Endometrial microvascular endothelial cells (primary cell): Measurements from ENCODE around the gene NTRK2. TPM values are rescaled to one million over a fixed set of nuclear protein-coding genes. Genes with fewer than 3 reads are reported as not detected.

Source experiments
- in situ Hi-C: cut with HindIII; loops from 2 replicates; pipeline ENCODE4 v1.10.0; 2017; ENCODE audit warnings: low sequenced_read_pairs, low pct_unique_long_range_greater_than_20kb; ENCODE audit errors: inconsistent ontology term
- total RNA-seq: library from RNA; depleted of rRNA; stranded (reverse); fragments of >200 nt; gene quantifications from one replicate; pipeline ENCODE4 v1.2.3, GENCODE V29; 2015; ENCODE audit errors: inconsistent ontology term

Gene NTRK2
- total RNA-seq, 1 donor from 2014 or later = not detected

DNA sequence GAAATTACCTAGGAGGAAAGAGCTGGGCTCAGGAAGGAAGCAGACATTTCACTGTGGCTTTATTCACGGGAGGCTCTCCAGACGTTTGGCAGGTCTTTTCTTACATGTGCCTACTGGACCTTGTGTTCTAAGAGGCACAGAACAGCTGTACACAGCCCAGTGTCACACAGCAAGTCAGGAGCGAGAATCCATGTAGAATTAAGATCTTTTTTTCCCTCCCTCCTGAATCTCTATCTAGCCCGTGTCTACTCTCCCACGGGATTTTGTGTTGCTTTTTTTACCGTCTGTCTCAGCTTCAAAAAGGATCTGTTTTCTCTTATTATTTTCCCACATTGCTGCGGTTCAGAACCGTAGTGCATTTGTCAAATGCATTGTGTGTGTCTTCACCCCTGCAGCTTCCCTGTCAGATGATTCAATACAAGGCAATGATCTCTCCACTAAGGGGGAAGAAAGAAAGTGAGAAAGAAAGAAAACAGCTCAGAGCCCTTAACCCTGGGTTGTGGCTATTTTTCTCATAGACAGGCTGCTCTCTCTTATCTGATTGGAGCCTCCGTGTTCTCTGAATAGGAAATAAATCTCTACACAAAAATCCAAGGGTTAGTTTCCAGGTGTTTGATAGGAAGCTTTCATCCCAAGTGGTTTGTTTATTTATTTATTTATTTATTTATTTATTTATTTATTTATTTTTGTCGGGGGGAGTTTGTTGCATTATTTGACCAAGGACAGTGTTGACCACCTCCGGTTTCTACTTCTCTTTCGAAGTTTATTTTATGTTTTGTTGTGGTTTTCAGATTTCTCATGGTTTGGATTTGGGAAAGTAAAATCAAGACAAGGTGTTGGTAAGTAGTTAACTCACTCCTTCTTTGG is 191.0 kb downstream of the NTRK2 start:
- in situ Hi-C loops = no loop called here

DNA sequence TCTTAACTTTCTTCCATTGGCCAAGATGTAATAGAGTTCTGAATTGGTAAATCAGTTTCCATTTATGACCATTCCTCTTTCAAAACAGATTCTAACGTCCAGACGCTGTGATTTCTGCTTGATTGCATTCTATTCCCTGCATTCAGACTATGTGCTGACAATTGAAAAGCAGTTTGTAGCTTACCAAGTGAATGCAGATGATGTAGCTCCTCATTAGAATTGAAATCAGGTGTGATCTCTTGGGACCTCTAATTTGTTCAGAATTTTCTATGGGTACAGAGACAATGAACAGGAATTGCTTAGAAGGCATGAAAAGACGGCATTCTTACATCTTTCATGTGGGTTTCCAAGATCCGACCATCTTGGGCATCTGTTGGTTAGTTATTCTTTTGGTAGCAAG is 191.9 kb downstream of the NTRK2 start:
- in situ Hi-C loops = no loop called here

DNA sequence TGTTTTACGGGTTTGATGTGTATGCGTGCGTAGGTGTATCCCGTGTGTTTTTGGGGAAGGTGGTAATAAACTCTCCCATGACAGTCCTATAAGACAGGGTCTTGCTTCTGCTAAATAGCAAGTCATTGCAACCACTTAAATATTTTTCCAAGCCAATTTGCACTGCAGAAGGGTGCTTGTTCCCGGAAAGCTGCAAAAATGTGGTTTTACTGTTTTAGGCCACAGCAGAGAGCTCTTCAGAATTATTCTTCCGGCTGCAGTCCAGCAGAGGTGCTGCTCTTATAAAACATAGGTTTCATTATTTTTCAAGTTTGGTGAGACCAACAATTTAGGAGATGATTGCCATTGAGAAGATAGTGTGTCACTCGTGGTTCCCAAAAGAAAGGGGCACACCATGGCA is 192.8 kb downstream of the NTRK2 start:
- in situ Hi-C loops = no loop called here

DNA sequence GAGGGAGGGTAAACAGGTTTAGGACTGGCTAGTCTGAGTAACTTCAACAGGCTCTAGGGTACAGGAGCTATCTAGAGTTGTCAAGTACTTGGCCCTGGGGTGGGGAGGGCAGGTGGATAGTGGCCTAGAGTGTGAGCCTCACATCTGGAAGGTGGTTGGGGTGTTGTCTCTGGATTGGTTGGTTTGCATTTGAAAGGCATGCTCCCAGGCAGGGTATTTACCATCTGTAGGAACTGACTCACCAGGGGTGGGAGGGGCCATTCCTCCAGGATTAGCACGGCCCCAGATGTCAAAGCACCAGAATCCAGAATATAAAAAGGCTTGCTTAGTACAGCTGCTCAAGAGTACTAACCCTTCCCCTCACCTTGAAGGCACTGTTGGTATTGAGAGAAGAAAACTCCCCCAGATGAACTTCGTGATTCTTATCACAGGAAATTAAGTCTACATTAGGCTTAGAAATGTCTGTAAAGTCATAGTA is 193.3 kb downstream of the NTRK2 start:
- in situ Hi-C loops = no loop called here

DNA sequence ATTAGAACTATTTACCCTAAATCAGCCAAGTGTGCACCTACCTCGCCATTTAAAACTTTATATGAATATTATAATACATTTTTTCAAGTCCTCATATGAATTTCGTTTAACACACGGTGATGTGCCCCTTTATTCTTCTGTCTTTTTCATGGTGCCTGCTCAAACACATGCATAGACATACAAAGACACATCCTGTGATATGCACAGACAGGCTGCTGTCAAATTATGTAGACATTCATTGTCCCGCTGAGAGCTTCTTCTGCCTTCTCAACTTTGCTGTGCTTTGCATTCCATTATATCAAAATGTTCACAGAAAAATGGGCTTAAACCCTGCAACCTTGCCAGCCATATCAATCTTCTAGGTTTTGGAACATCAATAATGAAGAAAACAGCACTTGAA is 193.8 kb downstream of the NTRK2 start:
- in situ Hi-C loops = no loop called here

DNA sequence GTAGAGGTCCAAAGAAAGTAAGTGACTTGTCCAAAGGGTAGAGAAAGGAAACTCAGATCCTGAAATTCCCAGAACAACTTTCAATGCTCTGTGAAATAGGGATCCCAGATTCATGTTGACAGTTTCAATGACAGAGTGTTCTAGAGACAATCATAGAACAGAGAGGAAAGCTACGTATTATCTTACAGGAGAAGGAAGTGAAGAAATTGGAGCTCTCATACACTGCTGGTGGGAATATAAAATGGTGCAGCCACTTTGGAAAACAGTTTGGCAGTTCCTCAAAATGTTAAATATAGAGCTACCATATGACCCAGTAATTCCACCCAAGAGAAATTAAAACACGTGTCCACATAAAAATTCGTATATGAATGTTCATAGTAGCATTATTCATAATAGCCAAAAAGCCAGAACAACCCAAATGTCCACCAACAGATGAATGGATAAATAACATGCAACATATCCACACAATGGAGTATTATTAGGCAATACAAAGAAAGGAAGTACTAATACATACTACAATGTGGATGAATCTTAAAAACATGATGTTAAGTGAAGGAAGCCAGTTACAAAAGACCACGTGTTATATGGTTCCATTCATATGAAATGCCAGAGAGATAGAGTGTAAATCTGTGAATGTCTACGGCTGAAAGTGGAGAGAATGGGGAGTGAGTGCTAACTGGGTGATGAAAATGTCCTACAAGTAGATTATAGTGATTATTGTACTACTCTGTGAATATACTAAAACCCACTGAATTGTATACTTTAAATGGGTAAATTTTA is 197.1 kb downstream of the NTRK2 start:
- in situ Hi-C loops = no loop called here

DNA sequence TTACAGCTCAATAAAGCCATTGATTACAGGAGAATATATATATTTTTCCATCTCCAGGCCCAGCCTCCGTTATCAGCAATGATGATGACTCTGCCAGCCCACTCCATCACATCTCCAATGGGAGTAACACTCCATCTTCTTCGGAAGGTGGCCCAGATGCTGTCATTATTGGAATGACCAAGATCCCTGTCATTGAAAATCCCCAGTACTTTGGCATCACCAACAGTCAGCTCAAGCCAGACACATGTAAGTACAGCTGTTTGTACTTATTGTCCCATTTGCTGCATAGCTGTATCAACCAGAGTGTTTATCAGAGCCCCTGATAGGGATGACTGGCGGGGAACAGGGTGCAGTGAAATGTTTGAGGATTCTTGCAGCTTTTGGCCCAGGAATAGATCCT is 197.7 kb downstream of the NTRK2 start:
- in situ Hi-C loops = no loop called here

DNA sequence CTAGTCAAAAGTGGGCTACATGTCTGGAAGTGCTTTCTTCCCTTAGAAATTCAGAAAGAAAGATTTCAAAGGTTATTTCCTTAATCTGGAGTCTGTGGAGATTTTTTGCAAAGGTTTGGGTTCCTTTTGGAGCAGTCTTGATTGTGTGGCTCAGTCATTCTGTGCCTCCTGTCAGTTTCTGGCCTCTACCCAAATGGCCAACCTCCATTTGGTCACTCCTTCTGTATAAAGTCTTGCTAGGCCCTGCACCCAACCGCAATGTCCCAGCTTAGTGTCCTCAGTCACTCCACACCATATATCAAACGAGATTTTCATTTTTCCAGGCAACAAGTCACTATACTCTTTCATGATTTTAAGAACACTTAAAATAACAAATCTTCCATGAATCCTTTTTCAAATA is 199.6 kb downstream of the NTRK2 start:
- in situ Hi-C loops = no loop called here

DNA sequence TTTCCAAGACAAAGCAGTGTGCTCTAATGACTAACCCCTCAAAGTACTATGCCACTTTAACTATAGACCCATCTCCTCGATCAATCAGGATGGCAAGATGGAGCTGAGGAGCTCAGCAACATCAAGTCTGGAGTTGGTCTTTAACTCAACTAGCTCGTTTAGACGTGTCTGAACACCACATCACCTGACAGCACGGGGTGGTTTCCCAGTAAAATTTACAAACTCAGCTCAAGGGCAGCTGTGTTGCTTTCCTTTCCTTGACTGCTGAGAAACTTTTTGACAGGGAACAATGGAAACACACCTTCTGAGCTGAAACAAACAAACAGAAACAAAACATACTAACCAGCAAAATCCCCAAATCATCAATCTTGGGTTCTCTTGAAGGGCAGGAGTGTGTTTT is 202.5 kb downstream of the NTRK2 start:
- in situ Hi-C loops = no loop called here

DNA sequence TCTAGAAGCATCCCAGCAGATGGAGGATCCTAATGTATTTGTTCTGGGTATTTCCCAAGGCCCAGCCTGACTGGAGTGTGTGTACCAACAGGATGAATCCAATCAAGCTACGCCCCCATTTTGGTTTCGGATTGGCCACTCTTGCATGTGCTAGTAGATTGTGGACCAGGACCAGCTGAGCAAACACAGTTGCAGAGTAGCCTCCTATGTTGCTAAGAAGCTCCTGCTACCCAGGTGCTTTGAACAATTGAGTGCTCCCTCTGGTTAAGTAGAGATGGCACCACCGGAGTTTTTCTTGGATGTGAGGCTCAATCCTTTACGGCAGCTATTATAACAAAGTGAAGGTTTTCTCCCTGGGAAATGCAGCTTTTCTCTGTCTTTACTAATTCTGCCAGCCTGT is 204.5 kb downstream of the NTRK2 start:
- in situ Hi-C loops = no loop called here

DNA sequence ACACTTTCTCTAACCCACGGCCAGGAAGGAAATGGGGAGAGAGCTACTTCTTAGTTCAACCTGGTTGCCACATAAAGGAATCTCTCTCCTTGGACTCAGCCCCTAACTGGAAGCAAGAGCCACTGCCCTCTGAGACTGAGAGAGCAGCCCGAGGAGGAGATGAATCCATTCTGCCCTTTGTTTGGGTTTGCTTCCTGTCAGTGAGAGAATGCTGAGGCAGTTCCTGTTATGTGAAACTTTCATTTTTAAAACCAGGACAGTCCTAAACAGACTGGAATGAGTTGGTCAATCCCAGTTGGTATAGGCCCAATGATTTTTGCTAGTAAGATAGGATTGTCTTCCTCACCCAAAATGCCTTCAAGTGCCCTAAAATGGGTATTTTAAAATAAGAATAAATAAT is 205.1 kb downstream of the NTRK2 start:
- in situ Hi-C loops = no loop called here

DNA sequence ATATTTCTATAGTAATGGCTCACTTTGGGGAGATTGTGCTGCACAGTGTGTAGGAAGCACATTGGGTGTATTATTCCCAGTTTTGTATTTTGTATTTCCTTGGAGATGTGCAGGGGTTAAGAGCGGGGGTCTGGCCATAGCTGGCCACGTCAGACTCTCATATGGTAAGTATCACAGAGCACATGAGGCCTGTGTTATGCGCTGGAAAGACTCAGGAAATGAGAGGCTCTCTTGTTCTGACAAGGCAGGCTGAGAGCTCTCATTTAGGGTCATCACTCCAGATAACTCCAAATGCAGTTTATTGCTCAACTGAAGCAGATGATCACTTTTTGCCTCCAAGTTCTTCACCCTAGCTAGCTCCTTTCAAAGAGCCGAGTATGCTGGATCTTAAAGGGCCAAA is 205.7 kb downstream of the NTRK2 start:
- in situ Hi-C loops = no loop called here

DNA sequence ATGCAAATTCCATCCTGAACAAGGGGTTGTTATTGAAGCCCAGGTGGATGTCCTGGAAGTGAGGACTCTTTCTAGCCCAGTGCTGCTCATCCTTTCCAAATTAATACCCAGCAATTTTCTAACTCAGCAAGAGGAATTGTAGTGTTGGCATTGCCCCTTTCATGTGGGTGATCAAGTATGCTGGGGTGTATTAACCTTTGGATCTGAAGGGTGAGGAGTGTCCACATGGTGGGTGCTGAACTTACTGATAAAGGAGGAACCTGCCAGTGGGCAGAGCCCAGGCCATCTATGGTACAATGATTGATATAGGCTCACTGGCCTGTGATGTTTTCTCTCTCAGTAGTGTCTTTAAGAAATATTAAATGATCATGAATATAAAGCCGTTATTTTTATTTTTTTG is 210.1 kb downstream of the NTRK2 start:
- in situ Hi-C loops = no loop called here

DNA sequence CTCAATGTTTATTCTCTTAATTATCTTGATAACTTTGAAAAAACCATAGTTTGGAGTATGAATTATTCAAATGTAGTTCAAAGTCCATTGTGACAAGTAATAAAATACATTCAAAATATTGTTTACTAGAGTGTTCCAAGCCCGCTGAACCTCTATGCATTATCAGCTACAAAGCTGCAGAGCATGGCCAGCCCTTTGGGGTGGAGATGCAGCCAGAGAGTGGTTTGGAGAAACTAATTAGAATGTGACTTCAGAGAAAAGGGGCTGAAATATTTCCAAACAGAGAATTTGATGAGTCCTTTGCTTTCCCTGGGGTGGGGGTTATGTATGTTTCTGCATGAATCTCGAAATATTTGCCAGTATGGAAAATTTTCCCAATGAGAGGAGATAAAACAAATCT is 211.3 kb downstream of the NTRK2 start:
- in situ Hi-C loops = no loop called here

DNA sequence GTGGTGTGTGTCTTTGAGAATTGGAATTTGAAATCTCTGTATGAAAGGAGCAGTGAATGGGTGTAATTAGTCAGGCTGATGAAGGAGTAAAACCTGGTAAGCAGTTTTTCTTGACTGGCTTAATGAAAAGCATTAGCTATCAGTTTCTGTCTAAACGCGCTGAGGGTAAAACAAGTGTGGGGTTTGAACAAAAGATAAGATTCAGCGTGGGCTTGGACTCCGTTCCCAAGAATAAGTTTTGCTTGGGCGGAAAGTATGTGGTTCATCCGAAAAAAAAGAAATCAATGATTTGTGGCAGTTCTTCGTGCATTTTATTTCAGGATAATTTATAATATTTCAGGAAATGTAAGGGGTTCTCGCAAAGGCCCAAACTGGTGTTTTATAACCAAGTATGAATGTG is 217.3 kb downstream of the NTRK2 start:
- in situ Hi-C loops = no loop called here

DNA sequence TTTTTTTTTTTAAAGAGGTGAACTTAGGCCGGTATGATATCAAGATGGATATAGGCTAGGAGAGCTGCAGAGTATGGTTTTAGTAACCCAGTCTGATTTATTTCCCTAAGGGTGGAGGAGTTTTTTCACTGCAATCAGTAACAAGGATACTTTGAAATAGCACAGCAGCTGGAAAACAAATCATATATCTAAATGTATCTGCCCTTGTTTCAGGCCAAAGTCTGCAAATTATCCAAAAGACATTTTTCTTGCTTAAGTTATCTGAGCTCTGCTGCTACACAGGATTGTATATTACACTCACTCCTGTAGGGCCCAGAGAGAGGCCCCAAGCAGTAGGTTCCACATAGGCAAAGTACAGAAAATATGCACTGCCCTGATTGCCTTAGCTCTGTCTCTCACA is 222.4 kb downstream of the NTRK2 start:
- in situ Hi-C loops = no loop called here

DNA sequence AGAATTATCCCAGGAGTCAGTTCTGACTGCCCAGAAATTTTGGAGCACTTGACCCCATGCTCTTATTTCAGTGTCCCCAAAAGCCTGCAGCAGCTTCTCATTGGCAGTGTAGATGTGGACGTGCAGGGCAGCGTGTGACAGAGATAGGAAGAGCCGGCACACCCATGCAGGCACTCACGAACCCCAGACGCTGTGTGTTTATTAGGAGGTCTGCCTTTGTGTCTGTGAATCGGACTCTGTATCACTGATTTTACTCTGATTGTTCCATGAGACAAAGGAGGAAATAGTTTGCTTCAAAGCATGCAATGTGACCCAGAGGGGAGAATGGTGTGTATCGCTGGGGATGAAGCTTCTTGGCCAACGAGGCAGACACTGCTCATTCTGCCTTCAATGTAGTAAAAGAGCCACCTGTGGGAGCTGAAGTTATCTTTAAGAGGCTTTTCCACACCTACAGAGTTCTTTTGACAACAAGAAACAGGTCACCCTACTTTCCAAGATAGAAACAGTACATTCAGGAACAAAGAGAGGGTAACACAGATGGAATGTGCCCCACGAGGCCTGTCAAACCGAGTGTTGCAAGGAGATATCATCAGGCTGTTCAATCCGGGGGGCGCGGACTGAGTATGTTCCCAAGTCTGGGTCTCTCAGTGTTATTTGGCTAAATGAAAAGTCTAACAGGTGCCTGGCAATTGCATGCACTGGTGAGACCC is 224.0 kb downstream of the NTRK2 start:
- in situ Hi-C loops = no loop called here

DNA sequence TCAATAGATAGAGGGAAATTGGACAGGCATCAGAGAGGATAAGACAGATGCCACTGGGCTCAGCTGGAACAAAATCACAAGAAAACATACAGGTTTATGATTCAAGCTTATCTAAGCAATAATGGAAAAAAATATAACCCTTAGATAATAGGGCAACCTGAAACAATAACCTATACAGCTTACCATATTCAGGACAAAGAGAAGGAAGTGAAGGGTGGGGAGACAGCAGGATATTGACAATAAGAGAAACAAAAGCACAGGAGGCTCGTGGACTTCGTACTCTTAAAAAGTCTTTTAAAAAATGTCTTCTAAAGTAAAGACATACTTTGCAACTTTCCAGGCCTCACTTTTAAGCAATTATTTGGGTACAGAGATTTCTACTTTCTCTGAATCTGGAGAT is 225.3 kb downstream of the NTRK2 start:
- in situ Hi-C loops = no loop called here

DNA sequence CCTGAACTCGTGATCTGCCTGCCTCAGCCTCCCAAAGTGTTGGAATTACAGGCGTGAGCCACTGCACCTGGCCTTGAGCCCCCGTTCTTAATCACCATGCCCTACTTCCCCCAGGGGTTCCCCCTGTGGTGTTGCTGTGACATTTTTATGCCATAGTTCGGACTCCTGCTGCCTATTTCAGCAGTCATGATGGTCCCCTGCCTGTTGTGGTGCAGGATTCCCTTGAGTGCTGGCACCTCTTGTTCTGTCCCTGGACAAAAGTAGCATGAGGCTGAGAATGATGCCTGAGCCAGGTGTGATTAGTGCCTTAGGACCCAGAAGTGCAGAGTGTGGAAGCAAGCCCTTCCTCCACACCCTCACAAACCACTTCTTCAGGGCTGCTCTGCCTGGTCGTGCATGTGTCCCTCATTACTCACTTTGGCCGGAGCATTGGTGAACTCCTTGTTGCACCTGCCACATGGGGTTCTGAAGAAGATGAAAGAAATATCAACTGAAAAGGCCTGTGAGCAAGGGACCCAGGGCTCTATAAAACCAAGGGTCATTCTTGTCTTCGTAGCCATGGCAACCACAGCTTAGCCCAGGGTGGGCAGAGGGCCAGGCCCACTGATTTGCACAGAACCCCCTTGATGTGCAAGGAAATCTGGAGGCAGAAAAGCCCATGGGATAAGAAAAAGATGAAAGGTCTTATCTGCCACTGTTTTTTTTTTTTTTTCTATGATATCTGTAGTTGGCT is 228.0 kb downstream of the NTRK2 start:
- in situ Hi-C loops = no loop called here
